GM10847 (cell line): Measurements from ENCODE around the gene MAP4K2.

Experiments
- POLR2A ChIP-seq: IDR thresholded peaks from 2 replicates; pipeline ENCODE4 v1.6.1; 2011; ENCODE audit not compliant: insufficient read length; ENCODE audit errors: extremely low read depth

MAP4K2 gene

DNA sequence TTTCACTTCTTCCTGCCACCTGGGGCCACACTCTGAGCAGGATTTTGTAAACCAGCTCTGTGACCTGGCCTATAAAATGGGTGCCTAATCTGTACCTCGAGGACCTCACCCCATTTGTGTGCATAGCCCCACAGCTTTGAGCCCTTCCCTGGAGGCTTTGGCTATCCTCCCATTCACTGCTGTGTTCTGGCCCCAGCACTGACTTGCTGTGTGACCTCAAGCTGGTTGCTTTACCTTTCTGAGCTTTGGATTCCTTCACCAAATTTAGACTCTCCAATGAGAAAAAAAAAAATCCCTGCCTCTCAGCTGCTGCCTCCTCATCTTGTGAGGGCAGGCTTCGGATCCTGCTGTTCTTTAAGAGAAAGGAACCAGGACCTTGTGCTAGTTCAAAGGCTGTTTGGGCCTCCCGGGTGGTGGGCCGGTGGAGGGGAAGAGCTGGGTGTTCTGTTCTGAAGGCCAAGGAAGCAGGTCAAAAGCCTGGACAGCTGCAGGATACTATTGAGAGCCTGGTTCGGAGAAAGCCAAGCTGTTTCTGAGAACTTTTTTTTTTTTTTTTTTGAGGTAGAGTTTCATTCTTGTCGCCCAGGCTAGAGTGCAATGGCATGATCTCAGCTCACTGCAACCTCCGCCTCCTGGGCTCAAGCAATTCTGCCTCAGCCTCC lies 42.1 kb downstream of the MAP4K2 start:
- TF ChIP-seq POLR2A, result no peak

DNA sequence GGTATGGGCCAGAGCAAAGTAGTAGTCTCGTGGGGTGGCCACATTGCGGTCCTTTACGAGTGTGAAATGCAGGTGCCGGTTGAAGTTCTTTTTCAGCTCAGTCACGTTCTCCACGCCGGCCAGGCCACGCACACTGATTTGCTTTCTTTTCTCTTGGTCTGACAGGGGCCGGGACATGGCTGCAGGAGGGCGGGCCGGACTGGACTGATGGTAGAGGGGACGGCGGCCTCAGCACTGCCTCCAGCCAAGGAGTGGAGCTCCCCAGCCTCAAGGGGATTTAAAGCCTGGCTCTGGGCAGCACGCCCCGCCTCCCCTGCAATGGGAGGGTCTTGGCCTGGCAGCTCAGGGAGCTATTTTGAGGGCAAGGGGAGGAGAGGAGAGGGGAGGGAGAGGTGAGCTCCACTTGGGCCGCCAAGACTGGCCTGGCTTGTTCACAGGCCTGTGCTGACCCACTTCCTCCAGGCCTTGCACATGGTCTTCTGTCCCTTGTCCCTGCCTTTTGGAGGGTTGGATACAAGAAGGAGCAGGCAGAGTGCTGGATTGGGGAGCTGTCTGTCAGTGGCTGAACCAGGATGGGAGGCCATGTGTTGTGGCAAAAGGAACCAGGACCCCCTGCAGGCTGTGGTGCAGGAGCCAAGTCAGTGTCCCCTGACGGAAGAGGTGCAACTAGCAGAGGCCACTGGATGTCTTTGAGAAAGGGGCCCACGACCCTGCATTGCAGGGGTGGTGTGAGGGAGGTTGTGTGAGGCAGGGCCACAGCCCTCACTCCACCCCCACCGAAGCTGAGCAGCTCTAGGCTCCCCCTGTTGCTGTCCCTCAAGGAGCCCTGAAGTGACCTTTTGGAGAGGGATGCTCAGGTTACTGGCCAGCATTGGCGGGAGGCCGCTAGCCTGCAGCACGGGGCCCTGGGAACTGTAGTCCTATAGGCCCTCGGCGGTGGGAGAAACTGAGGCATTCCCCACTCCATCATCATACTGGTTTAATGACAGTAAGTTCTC lies 43.0 kb downstream of the MAP4K2 start, which contains the start of gene PYGM:
PYGM (minus strand) TSS at position 253 of the 998 bp plus-strand sequence; CDS start at position 177, 76 bp downstream.
- no peak for TF ChIP-seq POLR2A

DNA sequence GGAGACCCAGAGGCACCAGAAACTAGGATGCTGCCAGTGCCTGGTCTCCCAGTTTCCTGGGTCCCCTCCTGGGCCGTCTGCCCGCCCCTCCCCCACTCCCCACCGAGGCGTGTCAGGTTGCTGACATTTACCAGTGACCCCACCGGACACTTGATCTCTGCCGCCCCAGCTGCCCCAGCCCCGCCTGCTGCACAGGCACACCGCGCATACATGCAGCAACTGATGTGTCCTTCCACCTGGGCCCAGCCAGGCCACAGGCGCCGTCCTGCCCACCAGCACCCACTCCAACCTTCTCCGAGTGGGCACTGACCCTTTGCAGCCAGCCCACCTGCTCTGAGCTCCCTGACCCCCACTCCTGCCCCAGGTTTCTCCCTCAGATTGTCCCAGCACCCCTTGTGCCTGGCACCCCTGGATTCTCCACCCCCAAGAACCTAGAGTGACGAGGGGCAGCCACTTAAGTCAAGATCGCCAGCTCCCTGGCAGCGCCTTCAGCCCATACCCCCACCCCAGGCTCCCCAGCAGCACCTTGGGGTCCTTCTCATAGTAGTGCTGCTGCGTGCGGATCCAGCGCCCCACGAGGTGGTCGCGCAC lies 43.8 kb downstream of the MAP4K2 start:
- TF ChIP-seq POLR2A, result no peak

DNA sequence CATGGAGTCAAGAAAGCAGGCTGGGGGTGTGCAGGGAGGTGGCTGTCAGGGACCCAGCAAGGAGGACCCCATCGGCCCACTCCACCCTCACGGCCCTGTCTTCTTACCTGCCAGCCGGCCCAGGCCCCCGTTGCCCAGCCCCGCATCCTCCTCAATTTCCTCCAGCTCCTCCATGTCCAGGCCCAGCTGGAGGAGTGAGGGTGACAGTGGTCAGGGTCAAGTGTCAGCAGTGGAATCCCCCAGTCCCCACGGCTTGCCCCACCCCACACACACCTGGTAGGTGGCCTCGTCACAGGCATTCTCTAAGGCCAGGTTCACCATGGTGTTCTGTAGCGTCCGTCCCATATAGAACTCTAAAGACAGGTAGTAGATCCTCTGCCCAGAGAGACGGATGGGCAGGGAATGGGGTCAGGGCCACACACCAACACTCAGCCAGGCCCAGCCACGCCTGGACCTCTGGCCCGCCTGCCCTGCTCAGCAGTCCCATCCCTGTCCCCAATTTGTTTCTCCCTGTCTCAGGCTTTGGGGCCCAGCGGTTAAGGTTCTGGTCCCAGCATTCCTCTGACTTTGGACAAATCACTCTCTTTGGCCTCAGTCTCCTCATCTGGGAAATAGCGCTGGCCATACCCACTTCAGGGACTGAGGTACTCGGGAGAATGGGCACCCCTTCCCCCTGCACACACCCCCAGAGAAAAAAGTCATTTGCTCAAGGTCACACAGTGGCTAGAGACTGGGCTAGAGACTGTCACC lies 44.5 kb downstream of the MAP4K2 start:
- TF ChIP-seq POLR2A, result no peak

DNA sequence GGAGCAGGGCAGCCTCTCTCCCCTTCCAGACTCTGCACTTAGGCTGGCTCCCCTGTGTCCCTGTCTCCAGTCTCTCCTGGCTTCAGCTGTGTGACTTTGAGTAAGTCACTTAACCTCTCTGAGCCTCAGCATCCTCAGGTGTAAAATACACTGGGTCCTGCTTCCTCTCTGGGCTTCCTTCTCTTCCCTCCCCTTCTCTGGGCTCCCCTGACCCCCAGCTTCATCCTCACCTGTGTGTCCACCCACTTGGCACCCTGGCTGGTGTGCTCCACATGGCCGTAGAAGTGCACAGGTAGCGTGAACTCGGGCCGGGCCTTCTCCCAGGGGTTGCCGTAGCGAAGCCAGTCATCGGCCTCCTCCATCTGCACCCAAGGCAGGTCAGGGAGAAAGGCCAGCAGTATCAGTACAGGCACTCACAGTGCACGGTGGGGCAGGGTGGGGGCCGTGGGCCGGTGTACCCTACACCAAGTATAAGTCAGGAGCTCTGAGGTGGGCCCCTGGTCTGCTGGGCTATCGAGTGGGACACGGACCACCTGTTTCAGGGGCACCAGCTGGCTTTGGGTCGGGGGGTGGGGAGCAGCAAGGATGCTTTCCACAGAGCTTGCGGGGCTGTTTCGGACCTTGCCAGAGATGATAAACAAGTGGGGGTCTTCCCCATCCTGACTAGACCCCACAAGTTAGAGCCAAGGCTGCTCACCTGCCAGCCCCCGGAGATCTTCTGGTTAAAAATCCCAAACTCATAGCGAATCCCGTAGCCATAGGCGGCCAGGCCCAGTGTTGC lies 45.3 kb downstream of the MAP4K2 start:
- no peak for TF ChIP-seq POLR2A

DNA sequence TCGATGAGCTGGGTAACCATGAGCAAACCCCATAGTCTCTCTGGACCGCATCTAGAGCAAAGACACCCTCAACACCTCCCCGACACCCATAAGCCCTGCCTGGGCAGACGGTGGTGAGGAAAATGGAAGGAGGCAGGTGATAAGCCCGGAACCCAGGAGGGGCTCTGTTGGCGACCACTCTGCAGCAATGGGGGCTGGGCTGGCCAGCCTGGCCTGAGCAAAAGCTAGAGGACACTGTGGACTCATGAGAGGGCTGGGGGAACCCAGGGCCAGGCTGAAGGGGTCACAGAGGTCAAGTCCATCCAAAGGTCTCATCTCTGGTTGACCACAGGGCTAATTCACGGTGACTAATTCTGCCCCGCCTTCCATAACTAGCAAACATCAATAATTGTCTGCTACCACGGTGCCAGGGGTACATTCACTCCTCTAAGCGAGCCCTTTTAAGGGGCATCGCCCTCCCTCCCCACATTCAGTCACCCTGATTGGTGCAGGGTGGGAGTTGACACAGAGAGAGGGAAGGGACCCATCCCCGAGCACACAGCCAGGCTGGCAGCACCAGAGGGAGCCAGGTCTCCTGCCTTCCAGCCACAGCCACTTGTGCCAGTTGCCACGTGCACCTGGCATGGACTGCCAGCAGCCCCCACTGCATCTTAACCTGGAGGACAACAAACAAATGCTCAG lies 47.2 kb downstream of the MAP4K2 start:
- TF ChIP-seq POLR2A, result no peak

DNA sequence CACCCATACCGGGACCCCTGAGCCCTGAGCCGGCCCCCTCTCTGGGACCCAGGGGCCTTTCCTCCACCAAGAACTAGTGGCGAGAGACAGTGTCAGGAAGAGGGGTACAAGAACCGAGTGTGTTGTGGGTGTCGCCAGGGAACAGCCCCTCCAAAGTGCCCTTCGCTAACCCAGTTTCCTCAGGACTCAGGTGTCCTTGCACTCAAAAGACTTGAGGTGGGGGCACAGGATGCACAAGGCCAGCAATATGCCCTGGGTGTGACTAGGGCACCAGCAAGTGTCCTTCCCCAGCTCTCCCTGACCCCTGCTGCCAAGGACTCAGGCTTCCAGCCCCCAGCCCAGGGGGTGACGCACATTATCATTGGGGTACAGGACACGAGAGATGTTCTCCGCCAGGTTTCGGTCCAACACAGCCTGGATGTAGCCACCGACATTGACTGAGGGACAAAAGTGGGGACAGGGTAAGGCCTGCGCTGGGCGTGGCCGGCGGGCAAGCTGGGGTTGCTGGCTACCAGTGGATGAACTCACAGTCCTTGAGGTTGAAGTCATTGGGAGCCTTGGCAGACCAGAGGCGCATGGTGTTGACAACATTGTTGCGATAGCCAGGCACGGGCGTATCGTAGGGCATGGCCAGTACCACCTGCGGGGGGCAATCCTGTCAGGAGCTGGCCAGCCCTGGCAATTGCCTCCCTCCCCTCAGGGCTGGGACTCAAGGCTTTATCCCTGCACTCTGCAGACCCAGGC lies 47.9 kb downstream of the MAP4K2 start:
- TF ChIP-seq POLR2A, result no peak

DNA sequence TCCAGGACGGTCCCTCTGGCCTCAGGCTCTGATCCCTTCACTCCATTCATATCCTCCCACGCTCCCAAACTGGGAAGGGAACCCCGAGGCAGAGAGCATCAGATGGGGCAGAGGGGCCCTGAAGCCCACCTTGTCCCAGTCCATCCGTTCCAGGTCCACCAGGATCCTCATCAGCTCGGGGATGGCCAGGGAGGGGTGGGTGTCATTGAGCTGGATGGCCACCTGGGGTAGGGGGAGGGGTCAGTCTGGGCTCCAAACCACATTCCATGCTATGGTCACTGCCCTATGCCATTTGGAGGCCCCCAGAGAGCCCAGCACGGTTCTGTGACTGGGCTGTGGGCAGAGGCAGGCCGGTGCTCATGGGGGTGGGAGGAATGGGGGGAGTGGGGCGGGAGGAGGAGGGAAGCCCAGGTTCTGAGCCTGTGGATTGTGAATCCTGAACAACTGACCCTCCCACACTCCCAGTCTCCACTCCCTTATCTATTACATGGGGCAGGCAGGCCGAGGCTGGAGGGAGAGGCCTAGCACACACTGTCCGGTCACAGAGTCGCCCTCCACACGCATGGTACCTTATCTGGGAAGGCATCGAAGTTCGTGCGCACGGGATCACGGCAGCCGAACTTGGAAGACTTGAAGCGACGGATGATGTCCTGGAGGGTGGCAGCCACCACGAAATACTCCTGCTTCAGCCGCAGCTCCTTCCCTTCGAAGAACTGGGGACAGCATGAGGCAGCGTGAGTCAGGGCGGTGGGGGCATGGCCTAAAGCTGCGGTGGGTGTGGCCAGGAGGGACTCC lies 48.7 kb downstream of the MAP4K2 start:
- TF ChIP-seq POLR2A, result no peak

DNA sequence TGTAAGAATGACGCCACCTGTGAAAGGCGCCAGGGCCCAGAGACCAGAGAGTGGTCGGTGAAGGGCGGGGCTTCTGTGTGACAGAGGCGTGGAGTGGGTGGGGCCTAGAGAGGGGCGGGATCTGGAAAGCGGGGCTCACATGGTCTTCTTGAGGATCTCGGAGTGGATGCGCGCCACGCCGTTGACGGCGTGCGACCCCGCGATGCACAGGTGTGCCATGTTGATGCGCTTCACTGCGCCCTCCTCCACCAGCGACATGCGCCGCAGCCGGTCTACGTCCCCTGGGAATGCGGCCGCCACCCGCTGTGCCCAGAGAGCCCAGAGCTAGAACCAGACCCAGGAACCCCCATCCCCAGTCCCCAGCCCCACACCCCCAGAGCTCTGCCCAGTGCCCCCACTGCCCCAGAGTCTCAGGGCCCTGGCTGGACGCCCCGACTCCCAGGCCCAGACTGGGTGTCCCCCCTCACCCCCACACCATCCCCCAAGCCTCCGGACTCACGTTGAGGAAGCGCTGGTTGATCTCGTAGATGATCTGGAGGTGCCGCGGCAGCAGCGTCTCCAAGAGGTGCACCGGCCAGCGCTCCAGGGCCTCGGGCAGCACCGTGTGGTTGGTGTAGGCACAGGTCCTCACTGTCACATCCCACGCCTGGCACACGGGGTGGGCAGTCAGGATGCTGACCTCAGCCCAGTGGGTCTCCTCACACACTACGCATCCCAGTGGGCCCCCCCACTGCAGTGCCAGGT lies 49.5 kb downstream of the MAP4K2 start:
- no peak for TF ChIP-seq POLR2A

DNA sequence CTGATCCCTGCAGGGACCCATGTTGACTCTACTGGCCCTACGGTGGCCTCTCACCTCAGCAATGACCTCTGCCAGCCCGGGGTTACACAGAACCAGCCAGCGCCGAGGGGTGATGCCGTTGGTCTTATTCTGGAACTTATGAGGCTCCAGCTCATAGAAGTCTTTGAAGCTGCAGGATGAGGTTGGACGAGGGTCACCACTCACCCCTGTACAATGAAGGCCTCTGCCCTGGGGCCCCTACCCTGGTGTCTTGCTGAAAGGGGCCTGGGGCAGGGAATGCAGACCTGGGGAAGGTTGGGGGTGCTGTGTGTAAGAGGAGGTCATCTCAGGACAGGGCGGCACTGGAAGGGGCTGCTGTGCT lies 50.0 kb downstream of the MAP4K2 start:
- no peak for TF ChIP-seq POLR2A

DNA sequence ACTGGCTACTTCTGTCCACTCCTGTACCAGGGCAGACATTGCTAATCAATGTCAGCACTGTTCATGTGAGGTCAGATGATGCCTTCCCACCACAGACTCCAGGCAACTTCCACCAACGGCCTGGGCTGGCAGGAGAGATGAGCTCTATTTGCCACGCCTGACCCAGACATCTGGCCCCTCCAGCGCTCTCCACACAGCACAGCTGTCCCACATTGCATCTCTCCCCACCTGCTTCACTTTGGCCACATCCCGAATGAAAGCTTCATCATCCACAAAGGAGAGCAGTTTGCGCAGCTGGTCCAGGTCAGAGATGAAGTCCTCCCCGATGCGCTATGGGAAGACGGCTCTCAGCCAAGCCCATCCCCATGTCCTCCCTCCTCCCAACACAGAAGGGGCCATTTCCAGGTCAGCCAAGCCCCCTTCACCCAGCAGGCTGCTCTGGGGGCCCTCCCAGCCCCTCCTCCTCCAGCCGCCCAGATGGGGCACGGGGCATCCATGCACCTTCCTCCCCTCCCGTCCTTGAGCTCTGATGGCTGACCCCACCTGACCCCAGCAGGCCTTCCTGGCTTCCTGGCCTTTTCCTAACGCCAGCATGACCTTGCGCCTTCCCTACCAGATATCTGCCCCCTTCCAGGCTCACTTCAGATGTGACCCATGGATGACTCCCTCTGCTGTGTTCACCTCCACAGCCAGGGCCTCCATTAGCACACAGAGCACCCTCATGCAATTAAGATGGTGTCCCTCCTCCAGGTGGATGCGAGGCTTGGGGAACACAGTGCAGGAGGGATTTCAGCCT lies 50.6 kb downstream of the MAP4K2 start:
- no peak for TF ChIP-seq POLR2A
